Ishikawa (cell line): ENCODE measurements around the gene ATRIP.

Experiments
- CEBPB ChIP-seq: IDR thresholded peaks from 2 replicates; pipeline ENCODE4 v1.6.1; 2012
- CREB1 ChIP-seq: IDR thresholded peaks from 2 replicates; pipeline ENCODE4 v1.6.1; 2012; ENCODE audit warnings: low read depth
- EGR1 ChIP-seq: IDR thresholded peaks from 2 replicates; pipeline ENCODE4 v1.6.1; 2012
- EP300 ChIP-seq: IDR thresholded peaks from 2 replicates; pipeline ENCODE4 v1.6.1; 2012; ENCODE audit warnings: borderline replicate concordance
- FOXM1 ChIP-seq: IDR thresholded peaks from 2 replicates; pipeline ENCODE4 v1.6.1; 2012; ENCODE audit warnings: low read depth, borderline replicate concordance
- NFIC ChIP-seq: IDR thresholded peaks from 2 replicates; pipeline ENCODE4 v1.6.1; 2012
- RAD21 ChIP-seq: IDR thresholded peaks from 2 replicates; pipeline ENCODE4 v1.6.1; 2012; ENCODE audit warnings: low read depth
- TAF1 ChIP-seq: IDR thresholded peaks from 2 replicates; pipeline ENCODE4 v1.6.1; 2012; ENCODE audit warnings: low read depth, mild to moderate bottlenecking
- TCF12 ChIP-seq: IDR thresholded peaks from 2 replicates; pipeline ENCODE4 v1.6.1; 2012; ENCODE audit warnings: low read depth
- TEAD4 ChIP-seq: IDR thresholded peaks from 2 replicates; pipeline ENCODE4 v1.6.1; 2012
- USF1 ChIP-seq: IDR thresholded peaks from 2 replicates; pipeline ENCODE4 v1.6.1; 2012
- YY1 ChIP-seq: IDR thresholded peaks from 2 replicates; pipeline ENCODE4 v1.6.1; 2012; ENCODE audit warnings: low read depth
- TF ChIP-seq, protein P1 (sequence below): IDR thresholded peaks from 2 replicates; pipeline ENCODE4 v1.6.1; 2012
- TF ChIP-seq, protein P2 (sequence below): IDR thresholded peaks from 2 replicates; pipeline ENCODE4 v1.6.1; 2012; ENCODE audit warnings: low read depth, mild to moderate bottlenecking

DNA sequence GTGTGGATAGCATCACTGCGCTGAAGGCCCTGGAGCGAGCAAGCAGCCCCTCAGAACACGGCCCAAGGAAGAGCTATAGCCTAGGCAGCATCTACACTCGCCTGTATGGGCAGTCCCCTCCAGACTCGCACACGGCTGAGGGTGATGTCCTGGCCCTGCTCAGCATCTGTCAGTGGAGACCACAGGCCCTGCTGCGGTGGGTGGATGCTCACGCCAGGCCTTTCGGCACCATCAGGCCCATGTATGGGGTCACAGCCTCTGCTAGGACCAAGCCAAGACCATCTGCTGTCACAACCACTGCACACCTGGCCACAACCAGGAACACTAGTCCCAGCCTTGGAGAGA, 20.5 kb downstream of the ATRIP start:
- TF ChIP-seq TAF1, result no peak
- TF ChIP-seq, protein P1, sequence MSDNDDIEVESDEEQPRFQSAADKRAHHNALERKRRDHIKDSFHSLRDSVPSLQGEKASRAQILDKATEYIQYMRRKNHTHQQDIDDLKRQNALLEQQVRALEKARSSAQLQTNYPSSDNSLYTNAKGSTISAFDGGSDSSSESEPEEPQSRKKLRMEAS, result no peak
- TF ChIP-seq EGR1, result no peak
- no peak for TF ChIP-seq YY1
- TF ChIP-seq EP300, result no peak
- TF ChIP-seq TCF12, result no peak
- no peak for TF ChIP-seq RAD21
- TF ChIP-seq NFIC, result no peak
- no peak for TF ChIP-seq CEBPB
- TF ChIP-seq, protein P2, sequence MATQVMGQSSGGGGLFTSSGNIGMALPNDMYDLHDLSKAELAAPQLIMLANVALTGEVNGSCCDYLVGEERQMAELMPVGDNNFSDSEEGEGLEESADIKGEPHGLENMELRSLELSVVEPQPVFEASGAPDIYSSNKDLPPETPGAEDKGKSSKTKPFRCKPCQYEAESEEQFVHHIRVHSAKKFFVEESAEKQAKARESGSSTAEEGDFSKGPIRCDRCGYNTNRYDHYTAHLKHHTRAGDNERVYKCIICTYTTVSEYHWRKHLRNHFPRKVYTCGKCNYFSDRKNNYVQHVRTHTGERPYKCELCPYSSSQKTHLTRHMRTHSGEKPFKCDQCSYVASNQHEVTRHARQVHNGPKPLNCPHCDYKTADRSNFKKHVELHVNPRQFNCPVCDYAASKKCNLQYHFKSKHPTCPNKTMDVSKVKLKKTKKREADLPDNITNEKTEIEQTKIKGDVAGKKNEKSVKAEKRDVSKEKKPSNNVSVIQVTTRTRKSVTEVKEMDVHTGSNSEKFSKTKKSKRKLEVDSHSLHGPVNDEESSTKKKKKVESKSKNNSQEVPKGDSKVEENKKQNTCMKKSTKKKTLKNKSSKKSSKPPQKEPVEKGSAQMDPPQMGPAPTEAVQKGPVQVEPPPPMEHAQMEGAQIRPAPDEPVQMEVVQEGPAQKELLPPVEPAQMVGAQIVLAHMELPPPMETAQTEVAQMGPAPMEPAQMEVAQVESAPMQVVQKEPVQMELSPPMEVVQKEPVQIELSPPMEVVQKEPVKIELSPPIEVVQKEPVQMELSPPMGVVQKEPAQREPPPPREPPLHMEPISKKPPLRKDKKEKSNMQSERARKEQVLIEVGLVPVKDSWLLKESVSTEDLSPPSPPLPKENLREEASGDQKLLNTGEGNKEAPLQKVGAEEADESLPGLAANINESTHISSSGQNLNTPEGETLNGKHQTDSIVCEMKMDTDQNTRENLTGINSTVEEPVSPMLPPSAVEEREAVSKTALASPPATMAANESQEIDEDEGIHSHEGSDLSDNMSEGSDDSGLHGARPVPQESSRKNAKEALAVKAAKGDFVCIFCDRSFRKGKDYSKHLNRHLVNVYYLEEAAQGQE, result no peak
- no peak for TF ChIP-seq USF1
- no peak for TF ChIP-seq FOXM1
- no peak for TF ChIP-seq CREB1
- no peak for TF ChIP-seq TEAD4
